SU-DHL-6 (cell line): ENCODE measurements around the gene SHC3.

Experiments
- H2AFZ ChIP-seq: fragments of 200-600 bp; sonication (generic); 2 replicates; pipeline ENCODE4 v1.6.1; 2014; ENCODE audit warnings: low read depth, mild to moderate bottlenecking, moderate library complexity, mixed read lengths, antibody characterized with exemption, low read length; ENCODE audit not compliant: severe bottlenecking
- H3F3A ChIP-seq: fragments of 200-600 bp; shearing (Covaris generic); 2 replicates; pipeline ENCODE4 v1.6.0; 2016; ENCODE audit warnings: antibody characterized with exemption, mild to moderate bottlenecking; ENCODE audit not compliant: insufficient read depth
- H3K27ac ChIP-seq: fragments of 200-600 bp; sonication (generic); 2 replicates; pipeline ENCODE4 v1.5.1; 2016; ENCODE audit warnings: low read depth, mild to moderate bottlenecking, low read length, moderate library complexity, mixed read lengths
- H3K27me3 ChIP-seq: fragments of 200-600 bp; sonication (generic), shearing (Covaris generic); 2 replicates; pipeline ENCODE4 v1.6.0; 2014; ENCODE audit warnings: mild to moderate bottlenecking, low read length
- H3K36me3 ChIP-seq: fragments of 200-600 bp; sonication (generic); 2 replicates; pipeline ENCODE4 v1.6.1; 2014; ENCODE audit warnings: mild to moderate bottlenecking, low read length, mixed read lengths
- H3K4me2 ChIP-seq: fragments of 300-600, 200-600 bp; shearing (Covaris generic), sonication (generic); 2 replicates; pipeline ENCODE4 v1.6.0; 2014; ENCODE audit warnings: low read length, low read depth, mild to moderate bottlenecking; ENCODE audit not compliant: poor library complexity, severe bottlenecking
- H3K4me3 ChIP-seq: fragments of 200-600 bp; sonication (generic); 2 replicates; pipeline ENCODE4 v1.5.1; 2014; ENCODE audit warnings: antibody characterized with exemption, low read length, mild to moderate bottlenecking, mixed read lengths; ENCODE audit not compliant: insufficient read depth, poor library complexity, severe bottlenecking
- H3K79me2 ChIP-seq: fragments of 200-600 bp; sonication (generic); 2 replicates; pipeline ENCODE4 v1.6.1; 2014; ENCODE audit warnings: mild to moderate bottlenecking, low read length, moderate library complexity; ENCODE audit not compliant: insufficient read depth
- H3K9ac ChIP-seq: fragments of 200-600 bp; sonication (generic); 2 replicates; pipeline ENCODE4 v1.7.0; 2014; ENCODE audit warnings: mild to moderate bottlenecking, low read length
- H3K9me2 ChIP-seq: fragments of 200-600 bp; sonication (generic); replicated peaks from 2 replicates; pipeline ENCODE4 v1.6.1; 2014; ENCODE audit warnings: low read length; ENCODE audit not compliant: insufficient read depth
- H3K9me3 ChIP-seq: fragments of 200-600 bp; sonication (generic); 2 replicates; pipeline ENCODE4 v1.6.1; 2014; ENCODE audit warnings: low read length, mixed read lengths; ENCODE audit not compliant: insufficient read depth
- H4K20me1 ChIP-seq: fragments of 200-600 bp; sonication (generic); 2 replicates; pipeline ENCODE4 v1.6.1; 2014; ENCODE audit warnings: low read depth, mild to moderate bottlenecking, antibody characterized with exemption, low read length, moderate library complexity, mixed read lengths
- CTCF ChIP-seq: fragments of 200-600 bp; sonication (generic); IDR thresholded peaks from one replicate; pipeline ENCODE4 v1.5.1; 2017; ENCODE audit warnings: antibody characterized with exemption, mild to moderate bottlenecking, low read length, moderate library complexity; ENCODE audit not compliant: insufficient read depth, poor library complexity, severe bottlenecking
- EZH2phosphoT487 ChIP-seq: fragments of 200-600 bp; sonication (generic), shearing (Covaris generic); conservative IDR thresholded peaks from 2 replicates; pipeline ENCODE4 v1.6.1; 2018; ENCODE audit warnings: mild to moderate bottlenecking, antibody characterized with exemption, low read length, moderate library complexity, mixed read lengths

The SHC3 gene

GRCh38 chr9:88960632-88961031 lies 218.0 kb downstream of the SHC3 start:
- TF ChIP-seq CTCF: no peak
- no peak for TF ChIP-seq EZH2phosphoT487
- no peaks in the 10 kb centered on the region for H3K27me3 ChIP-seq

GRCh38 chr9:88959727-88960469 lies 218.7 kb downstream of the SHC3 start:
- no peaks in the 10 kb centered on the region for H3K9me3 ChIP-seq
- H3K4me3 ChIP-seq: no peak overlapping the region
- no peaks in the 10 kb centered on the region for H4K20me1 ChIP-seq
- no peak overlapping the region for H3K4me2 ChIP-seq
- no peaks in the 10 kb centered on the region for H3K36me3 ChIP-seq
- H3K27ac ChIP-seq: no peak overlapping the region
- no peaks in the 10 kb centered on the region for H3F3A ChIP-seq
- no peaks in the 10 kb centered on the region for H3K79me2 ChIP-seq
- TF ChIP-seq EZH2phosphoT487 (no peak), CTCF (no peak)
- H3K9ac ChIP-seq: no peak overlapping the region
- no peaks in the 10 kb centered on the region for H3K9me2 ChIP-seq
- H2AFZ ChIP-seq: no peak overlapping the region
- no peaks in the 10 kb centered on the region for H3K27me3 ChIP-seq

More at GRCh38 chr9:88960632-88961031, 218.0 kb downstream of the SHC3 start:
- Histone ChIP-seq H3K4me2 (no peak overlapping the region), H4K20me1 (no peaks in the 10 kb centered on the region), H3K36me3 (no peaks in the 10 kb centered on the region), H3K9me3 (no peaks in the 10 kb centered on the region), H3F3A (no peaks in the 10 kb centered on the region), H3K4me3 (no peak overlapping the region), H3K27ac (no peak overlapping the region), H3K9ac (no peak overlapping the region), H3K9me2 (no peaks in the 10 kb centered on the region), H2AFZ (no peak overlapping the region), H3K79me2 (no peaks in the 10 kb centered on the region)

GRCh38 chr9:88957526-88957925 lies 221.1 kb downstream of the SHC3 start:
- Histone ChIP-seq H3K9me3 (no peaks in the 10 kb centered on the region), H3K36me3 (no peaks in the 10 kb centered on the region), H3K27me3 (no peaks in the 10 kb centered on the region), H3K4me3 (no peak overlapping the region), H4K20me1 (no peaks in the 10 kb centered on the region), H2AFZ (no peak overlapping the region), H3K9me2 (no peaks in the 10 kb centered on the region), H3K9ac (no peak overlapping the region), H3F3A (no peaks in the 10 kb centered on the region), H3K27ac (no peak overlapping the region), H3K4me2 (no peak overlapping the region), H3K79me2 (no peaks in the 10 kb centered on the region)
- TF ChIP-seq EZH2phosphoT487 (no peak), CTCF (no peak)
